ENCODE data around the gene PCSK5. TPM values are rescaled to one million over a fixed set of nuclear protein-coding genes. Genes with fewer than 3 reads are reported as not detected.

The PCSK5 gene
- polyA plus RNA-seq, 1 donor (not counting 4 experiments of a cell fraction or from before 2014, with no cell fraction given), result 1.9 TPM

DNA sequence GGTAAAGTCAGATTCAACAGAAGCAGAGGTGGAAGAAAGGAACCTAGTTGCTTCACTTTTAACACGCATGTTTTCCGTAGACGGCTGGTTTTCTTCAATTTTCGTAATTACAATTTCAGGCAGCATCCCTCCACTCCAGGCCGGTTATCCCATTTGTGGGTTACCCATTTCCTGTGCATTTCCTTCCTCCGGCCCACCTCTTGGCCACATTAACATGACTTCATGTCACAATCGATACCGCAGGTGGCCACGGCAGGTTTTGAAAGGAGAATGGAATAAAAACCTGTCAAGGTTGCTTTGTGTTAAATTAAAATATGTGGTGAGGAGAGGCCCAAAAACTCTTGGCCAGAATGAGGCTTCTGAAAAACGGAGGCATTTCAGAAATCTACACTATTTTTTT lies 130.2 kb downstream of the PCSK5 start:
- H3K27ac ChIP-seq (ENCODE audit: control insufficient read depth, insufficient read depth, low read length), result no peak overlapping the region
- H3K9me1 ChIP-seq (ENCODE audit: control insufficient read depth, extremely low read depth, insufficient read depth, low read length), result no peaks in the 10 kb centered on the region
- no peaks in the 10 kb centered on the region for H4K20me1 ChIP-seq (ENCODE audit: control insufficient read depth, extremely low read depth, insufficient read depth, low read length)
- no peaks in the 10 kb centered on the region for H3K9me3 ChIP-seq (ENCODE audit: control insufficient read depth, low read depth, low read length)
- no peaks in the 10 kb centered on the region for H3K79me2 ChIP-seq (ENCODE audit: control insufficient read depth, insufficient read depth, low read length)
- no peak overlapping the region for H2AFZ ChIP-seq (ENCODE audit: control insufficient read depth, low read length)
- FAIRE-seq (no peak), DNase-seq (ENCODE audit: low read depth, low spot score) (no peak)
- no peak for TF ChIP-seq EZH2 (IDR thresholded peaks at IDR 0.05; ENCODE audit: low read length)
- TF ChIP-seq, protein P1, sequence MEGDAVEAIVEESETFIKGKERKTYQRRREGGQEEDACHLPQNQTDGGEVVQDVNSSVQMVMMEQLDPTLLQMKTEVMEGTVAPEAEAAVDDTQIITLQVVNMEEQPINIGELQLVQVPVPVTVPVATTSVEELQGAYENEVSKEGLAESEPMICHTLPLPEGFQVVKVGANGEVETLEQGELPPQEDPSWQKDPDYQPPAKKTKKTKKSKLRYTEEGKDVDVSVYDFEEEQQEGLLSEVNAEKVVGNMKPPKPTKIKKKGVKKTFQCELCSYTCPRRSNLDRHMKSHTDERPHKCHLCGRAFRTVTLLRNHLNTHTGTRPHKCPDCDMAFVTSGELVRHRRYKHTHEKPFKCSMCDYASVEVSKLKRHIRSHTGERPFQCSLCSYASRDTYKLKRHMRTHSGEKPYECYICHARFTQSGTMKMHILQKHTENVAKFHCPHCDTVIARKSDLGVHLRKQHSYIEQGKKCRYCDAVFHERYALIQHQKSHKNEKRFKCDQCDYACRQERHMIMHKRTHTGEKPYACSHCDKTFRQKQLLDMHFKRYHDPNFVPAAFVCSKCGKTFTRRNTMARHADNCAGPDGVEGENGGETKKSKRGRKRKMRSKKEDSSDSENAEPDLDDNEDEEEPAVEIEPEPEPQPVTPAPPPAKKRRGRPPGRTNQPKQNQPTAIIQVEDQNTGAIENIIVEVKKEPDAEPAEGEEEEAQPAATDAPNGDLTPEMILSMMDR (optimal IDR thresholded peaks at IDR 0.05 in 1 of 3, IDR thresholded peaks at IDR 0.05 in 1 of 3, conservative IDR thresholded peaks at IDR 0.05 in 1 of 3; ENCODE audit: extremely low read depth in 1 of 3, insufficient read depth in 2 of 3, low read length in 3 of 3), result no peak
- no peaks in the 10 kb centered on the region for H3K36me3 ChIP-seq (ENCODE audit: control insufficient read depth in 2 of 2, extremely low read depth in 1 of 2, insufficient read depth in 2 of 2, low read length in 2 of 2)
- no peaks in the 10 kb centered on the region for H3K27me3 ChIP-seq (ENCODE audit: control insufficient read depth, extremely low read depth, insufficient read depth, low read length)
- no peak overlapping the region for H3K4me3 ChIP-seq (ENCODE audit: control insufficient read depth in 2 of 3, extremely low read depth in 1 of 3, insufficient read depth in 2 of 3, low read depth in 1 of 3, low read length in 3 of 3)
- dilution Hi-C loops (cut with MboI; ENCODE audit: extremely low pct_ligation_motif_present, low sequenced_read_pairs), result no loop called here
- H3K9ac ChIP-seq (ENCODE audit: control insufficient read depth, extremely low read depth, insufficient read depth, low read length), result no peak overlapping the region
- no peak overlapping the region for H3K4me2 ChIP-seq (ENCODE audit: control insufficient read depth, extremely low read depth, insufficient read depth, low read depth, low read length)
- H3K4me1 ChIP-seq (ENCODE audit: control insufficient read depth, extremely low read depth, insufficient read depth, low read length), result no peaks in the 10 kb centered on the region

DNA sequence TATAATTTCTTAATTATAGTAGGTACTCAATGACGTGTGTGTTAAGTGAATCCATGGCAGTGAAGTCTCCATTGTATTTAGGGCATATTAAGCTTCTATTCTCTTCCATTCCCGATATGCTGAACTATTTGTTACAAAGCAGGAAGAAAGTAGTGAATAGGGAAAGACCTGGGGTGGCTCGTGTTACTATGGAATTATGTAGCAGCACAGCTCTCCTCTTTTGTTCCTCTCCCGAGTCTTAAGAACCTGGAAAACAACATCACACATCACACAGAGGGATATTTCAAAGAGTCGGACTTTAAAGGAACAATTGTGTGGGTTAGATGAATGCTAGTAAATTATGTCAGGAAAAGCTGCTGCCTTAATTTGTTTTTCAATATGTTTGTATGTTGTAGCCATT lies 131.8 kb downstream of the PCSK5 start:
- dilution Hi-C loops (cut with MboI; ENCODE audit: extremely low pct_ligation_motif_present, low sequenced_read_pairs), result no loop called here
- Histone ChIP-seq H3K36me3 (ENCODE audit: control insufficient read depth in 2 of 2, extremely low read depth in 1 of 2, insufficient read depth in 2 of 2, low read length in 2 of 2) (peaks cover 0 to 1% of the 10 kb centered on the region in 2 experiments), H3K4me2 (ENCODE audit: control insufficient read depth, extremely low read depth, insufficient read depth, low read depth, low read length) (no peak overlapping the region), H3K9me3 (ENCODE audit: control insufficient read depth, low read depth, low read length) (no peaks in the 10 kb centered on the region), H3K9ac (ENCODE audit: control insufficient read depth, extremely low read depth, insufficient read depth, low read length) (no peak overlapping the region), H2AFZ (ENCODE audit: control insufficient read depth, low read length) (no peak overlapping the region), H3K4me3 (ENCODE audit: control insufficient read depth in 2 of 3, extremely low read depth in 1 of 3, insufficient read depth in 2 of 3, low read depth in 1 of 3, low read length in 3 of 3) (no peak overlapping the region), H3K27ac (ENCODE audit: control insufficient read depth, insufficient read depth, low read length) (no peak overlapping the region), H3K27me3 (ENCODE audit: control insufficient read depth, extremely low read depth, insufficient read depth, low read length) (no peaks in the 10 kb centered on the region), H3K4me1 (ENCODE audit: control insufficient read depth, extremely low read depth, insufficient read depth, low read length) (peaks cover 6% of the 10 kb centered on the region), H4K20me1 (ENCODE audit: control insufficient read depth, extremely low read depth, insufficient read depth, low read length) (no peaks in the 10 kb centered on the region), H3K9me1 (ENCODE audit: control insufficient read depth, extremely low read depth, insufficient read depth, low read length) (no peaks in the 10 kb centered on the region), H3K79me2 (ENCODE audit: control insufficient read depth, insufficient read depth, low read length) (no peaks in the 10 kb centered on the region)
- no peak for TF ChIP-seq EZH2 (IDR thresholded peaks at IDR 0.05; ENCODE audit: low read length)
- TF ChIP-seq, protein P1 (optimal IDR thresholded peaks at IDR 0.05 in 1 of 3, IDR thresholded peaks at IDR 0.05 in 1 of 3, conservative IDR thresholded peaks at IDR 0.05 in 1 of 3; ENCODE audit: extremely low read depth in 1 of 3, insufficient read depth in 2 of 3, low read length in 3 of 3), result no peak
- FAIRE-seq (no peak), DNase-seq (ENCODE audit: low read depth, low spot score) (no peak)
